Measurements from ENCODE around the gene SUSD6. TPM values are rescaled to one million over a fixed set of nuclear protein-coding genes. Genes with fewer than 3 reads are reported as not detected.

The SUSD6 gene
- total RNA-seq, 1 experiment from 2014 or later: 3.7 TPM

DNA sequence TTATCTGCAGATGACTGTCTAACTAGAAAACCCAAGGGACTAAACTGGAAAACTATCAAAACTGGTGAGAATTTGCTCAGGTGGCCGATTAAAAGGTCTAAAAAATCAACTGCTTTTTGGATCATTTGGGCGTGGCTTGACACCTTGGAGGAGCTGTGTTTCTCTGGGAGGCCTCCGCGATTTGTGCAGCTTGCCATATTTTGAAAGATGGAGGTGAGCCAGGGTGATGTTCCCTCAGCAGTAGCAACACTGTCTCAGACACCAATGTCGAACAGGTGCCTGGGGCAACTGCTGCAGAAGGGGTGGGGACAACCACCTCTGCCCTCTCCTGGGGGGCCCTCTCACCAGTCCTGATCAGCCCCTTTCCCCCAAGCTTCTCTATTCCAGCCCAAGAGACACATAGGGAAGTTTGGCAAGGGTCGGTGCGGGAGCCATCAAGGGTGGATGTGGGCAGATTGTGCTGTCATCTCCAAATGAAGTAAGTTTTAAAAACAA is 40.5 kb upstream of the SUSD6 start:
- H3K4me3 Mint-ChIP-seq: no peak overlapping the region
- Histone ChIP-seq H3K27ac (ENCODE audit: insufficient read length, low read depth, low read length) (no peak overlapping the region), H3K23ac (ENCODE audit: insufficient read length, low read depth, low read length) (no peak overlapping the region), H3K9me3 (ENCODE audit: control insufficient read depth, low read depth, low read length) (no peaks in the 10 kb centered on the region), H3K4ac (ENCODE audit: low read depth, low read length) (no peak overlapping the region), H3T11ph (ENCODE audit: low read length) (no peak overlapping the region), H2BK12ac (ENCODE audit: insufficient read length, low read depth, low read length) (no peak overlapping the region), H3K9ac (ENCODE audit: extremely low read depth, insufficient read length, low read length) (no peak overlapping the region), H4K8ac (replicated peaks; ENCODE audit: insufficient read length, low read depth, low read length) (no peak overlapping the region), H3K56ac (ENCODE audit: insufficient read length, low read depth, low read length) (no peak overlapping the region), H3K79me2 (ENCODE audit: insufficient read depth, low read length) (no peaks in the 10 kb centered on the region), H2BK120ac (ENCODE audit: low read depth, low read length, poor library complexity, severe bottlenecking) (no peak overlapping the region), H3K27me3 (ENCODE audit: insufficient read depth, low read length) (peaks cover 12% of the 10 kb centered on the region; the same call in 1 of the 2 replicates), H2BK20ac (ENCODE audit: low read depth, low read length, poor library complexity, severe bottlenecking) (no peak overlapping the region), H2BK5ac (ENCODE audit: insufficient read length, low read length) (no peak overlapping the region), H4K20me1 (ENCODE audit: control insufficient read depth, insufficient read depth, insufficient read length) (no peaks in the 10 kb centered on the region), H2AFZ (ENCODE audit: low read length) (no peak overlapping the region), H3K14ac (ENCODE audit: insufficient read depth, low read length) (no peak overlapping the region), H4K91ac (ENCODE audit: insufficient read length, low read depth, low read length) (no peak overlapping the region), H3K4me1 (ENCODE audit: insufficient read depth, low read length) (no peaks in the 10 kb centered on the region), H2BK15ac (ENCODE audit: low read depth, low read length) (no peak overlapping the region), H3K23me2 (ENCODE audit: insufficient read length, low read depth, low read length, poor library complexity, severe bottlenecking) (peaks cover 3% of the 10 kb centered on the region), H2AK5ac (ENCODE audit: insufficient read length, low read length) (no peak overlapping the region), H3K4me2 (ENCODE audit: insufficient read depth, insufficient read length, low read length) (no peak overlapping the region), H4K5ac (ENCODE audit: insufficient read length, low read depth, low read length) (no peak overlapping the region), H3K79me1 (ENCODE audit: insufficient read depth, low read depth, low read length, poor library complexity, severe bottlenecking) (no peaks in the 10 kb centered on the region), H3K18ac (ENCODE audit: insufficient read length, low read depth, low read length) (no peak overlapping the region)
- H3K27me3 Mint-ChIP-seq (ENCODE audit: low read depth): peaks cover 21% of the 10 kb centered on the region
- no peak overlapping the region for H3K27ac Mint-ChIP-seq
- H3K4me1 Mint-ChIP-seq: peaks cover 3 to 5% of the 10 kb centered on the region in 2 experiments
- TF ChIP-seq, protein P1, sequence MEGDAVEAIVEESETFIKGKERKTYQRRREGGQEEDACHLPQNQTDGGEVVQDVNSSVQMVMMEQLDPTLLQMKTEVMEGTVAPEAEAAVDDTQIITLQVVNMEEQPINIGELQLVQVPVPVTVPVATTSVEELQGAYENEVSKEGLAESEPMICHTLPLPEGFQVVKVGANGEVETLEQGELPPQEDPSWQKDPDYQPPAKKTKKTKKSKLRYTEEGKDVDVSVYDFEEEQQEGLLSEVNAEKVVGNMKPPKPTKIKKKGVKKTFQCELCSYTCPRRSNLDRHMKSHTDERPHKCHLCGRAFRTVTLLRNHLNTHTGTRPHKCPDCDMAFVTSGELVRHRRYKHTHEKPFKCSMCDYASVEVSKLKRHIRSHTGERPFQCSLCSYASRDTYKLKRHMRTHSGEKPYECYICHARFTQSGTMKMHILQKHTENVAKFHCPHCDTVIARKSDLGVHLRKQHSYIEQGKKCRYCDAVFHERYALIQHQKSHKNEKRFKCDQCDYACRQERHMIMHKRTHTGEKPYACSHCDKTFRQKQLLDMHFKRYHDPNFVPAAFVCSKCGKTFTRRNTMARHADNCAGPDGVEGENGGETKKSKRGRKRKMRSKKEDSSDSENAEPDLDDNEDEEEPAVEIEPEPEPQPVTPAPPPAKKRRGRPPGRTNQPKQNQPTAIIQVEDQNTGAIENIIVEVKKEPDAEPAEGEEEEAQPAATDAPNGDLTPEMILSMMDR (conservative IDR thresholded peaks at IDR 0.05): no peak
- peaks cover 0 to 2% of the 10 kb centered on the region in 2 experiments; a peak in 1 of 5 replicates for H3K9me3 Mint-ChIP-seq
- DNase-seq: no peak
- H3K36me3 Mint-ChIP-seq (ENCODE audit: insufficient read depth in 1 of 3, low read depth in 3 of 3): peaks cover 15 to 30% (median 19%) of the 10 kb centered on the region in 3 experiments; a peak in 6 of 7 replicates
- WGBS (ENCODE audit: extremely low coverage, insufficient read length, low lambda C conversion rate): no CpG with 5 or more reads among the region's 7 CpGs
